WTC11 (cell line): Measurements from ENCODE around the gene VSIG10. TPM values are rescaled to one million over a fixed set of nuclear protein-coding genes. Genes with fewer than 3 reads are reported as not detected.

Experiments
- ATAC-seq: fragments of 200-7000 bp; cut with Tn5 transposase; 2 replicates; pipeline ENCODE4 v1.10.0; 2021; ENCODE audit warnings: mild to moderate bottlenecking, moderate library complexity
- CTCF ChIA-PET: fragments of 300-600 bp; sonication (Branson Sonifier 250); formaldehyde crosslinking; loops from one replicate; lab custom pipeline; 2021; ENCODE audit warnings: antibody characterized with exemption; lab: Charles Lee
- POLR2A ChIA-PET: fragments of 350-600 bp; sonication (Branson Sonifier 250); formaldehyde crosslinking; loops from one replicate; lab custom pipeline; 2021; ENCODE audit warnings: antibody characterized with exemption; lab: Charles Lee
- DNase-seq: peaks from one replicate; pipeline ENCODE4 v3.0.0; 2021; ENCODE audit warnings: low spot score
- H3K27ac Mint-ChIP-seq: 2 replicates; pipeline ENCODE4 v1.8.0; 2021; ENCODE audit warnings: mixed read lengths
- H3K27me3 Mint-ChIP-seq: 2 replicates; pipeline ENCODE4 v1.8.0; 2021; ENCODE audit warnings: low read depth, mild to moderate bottlenecking, moderate library complexity, mixed read lengths
- H3K36me3 Mint-ChIP-seq: 2 replicates; pipeline ENCODE4 v1.8.0; 2021; ENCODE audit warnings: mixed read lengths
- H3K4me1 Mint-ChIP-seq: 2 replicates; pipeline ENCODE4 v1.8.0; 2022; ENCODE audit warnings: mixed read lengths
- H3K4me3 Mint-ChIP-seq: 2 replicates; pipeline ENCODE4 v1.8.0; 2021; ENCODE audit warnings: mild to moderate bottlenecking, moderate library complexity, mixed read lengths
- H3K9me3 Mint-ChIP-seq: 2 replicates; pipeline ENCODE4 v1.8.0; 2021; ENCODE audit warnings: mixed read lengths
- CREB1 ChIP-seq: sonication (generic); formaldehyde crosslinking; IDR thresholded peaks from 2 replicates; pipeline ENCODE4 v1.8.0; 2023; ENCODE audit warnings: mild to moderate bottlenecking, missing genetic modification reagents
- E2F1 ChIP-seq: sonication (generic); formaldehyde crosslinking; IDR thresholded peaks from 2 replicates; pipeline ENCODE4 v1.8.0; 2022; ENCODE audit warnings: mild to moderate bottlenecking, missing genetic modification reagents
- ETV6 ChIP-seq: sonication (generic); formaldehyde crosslinking; IDR thresholded peaks from 2 replicates; pipeline ENCODE4 v1.8.1; 2022; ENCODE audit warnings: mild to moderate bottlenecking, missing genetic modification reagents
- MLX ChIP-seq: sonication (generic); formaldehyde crosslinking; IDR thresholded peaks from 2 replicates; pipeline ENCODE4 v1.8.1; 2023; ENCODE audit warnings: mild to moderate bottlenecking, missing genetic modification reagents, moderate library complexity
- MXD4 ChIP-seq: fragments of 250-450 bp; sonication (Bioruptor Pico); IDR thresholded peaks from 2 replicates; pipeline ENCODE4 v1.8.0; 2021; ENCODE audit warnings: mild to moderate bottlenecking, moderate library complexity, borderline replicate concordance
- NFATC4 ChIP-seq: fragments of 250-450 bp; sonication (Bioruptor Pico); IDR thresholded peaks from 2 replicates; pipeline ENCODE4 v1.9.0; 2021; ENCODE audit warnings: mild to moderate bottlenecking
- NFE2L1 ChIP-seq: sonication (generic); formaldehyde crosslinking; IDR thresholded peaks from 2 replicates; pipeline ENCODE4 v1.8.1; 2023; ENCODE audit warnings: missing genetic modification reagents
- NR3C1 ChIP-seq: sonication (generic); formaldehyde crosslinking; conservative IDR thresholded peaks from 2 replicates; pipeline ENCODE4 v1.8.1; 2023; ENCODE audit warnings: low read depth, mild to moderate bottlenecking, missing genetic modification reagents
- PRDM15 ChIP-seq: sonication (generic); formaldehyde crosslinking; IDR thresholded peaks from 2 replicates; pipeline ENCODE4 v1.8.0; 2022; ENCODE audit warnings: missing genetic modification reagents
- TEAD1 ChIP-seq: sonication (generic); formaldehyde crosslinking; IDR thresholded peaks from 2 replicates; pipeline ENCODE4 v1.8.0; 2022; ENCODE audit warnings: mild to moderate bottlenecking, missing genetic modification reagents
- TEAD4 ChIP-seq: sonication (generic); formaldehyde crosslinking; IDR thresholded peaks from 2 replicates; pipeline ENCODE4 v1.8.0; 2022; ENCODE audit warnings: mild to moderate bottlenecking, missing genetic modification reagents
- USF1 ChIP-seq: sonication (generic); formaldehyde crosslinking; IDR thresholded peaks from 2 replicates; pipeline ENCODE4 v1.8.0; 2022; ENCODE audit warnings: mild to moderate bottlenecking, missing genetic modification reagents
- ZNF317 ChIP-seq: sonication (generic); formaldehyde crosslinking; IDR thresholded peaks from 2 replicates; pipeline ENCODE4 v1.8.1; 2023; ENCODE audit warnings: low read depth, mild to moderate bottlenecking, moderate library complexity, missing genetic modification reagents, borderline replicate concordance
- ZNF425 ChIP-seq: fragments of 250-450 bp; sonication (Bioruptor Pico); conservative IDR thresholded peaks from 2 replicates; pipeline ENCODE4 v1.9.0; 2021; ENCODE audit warnings: mild to moderate bottlenecking
- ZNF532 ChIP-seq: fragments of 250-450 bp; sonication (Bioruptor Pico); IDR thresholded peaks from 2 replicates; pipeline ENCODE4 v1.9.0; 2021; ENCODE audit warnings: mild to moderate bottlenecking, borderline replicate concordance
- total RNA-seq: library from RNA; stranded (reverse); gene quantifications from 3 replicates; pipeline ENCODE4 v1.2.3, GENCODE V29; 2021

VSIG10 gene
- total RNA-seq, 1 experiment from 2014 or later = 82.5 TPM

GRCh38 chr12:118036672-118037411 is 67.0 kb downstream of the VSIG10 start (continued):
- TF ChIP-seq E2F1 (CRISPR knock-in tag) (no peak), NFATC4 (CRISPR knock-in tag) (no peak), ZNF532 (CRISPR knock-in tag) (no peak), MXD4 (CRISPR knock-in tag) (no peak), NR3C1 (CRISPR knock-in tag) (no peak)

- Mint-ChIP-seq H3K9me3 (no peaks in the 10 kb centered on the region), H3K36me3 (peaks cover 77% of the 10 kb centered on the region)
- no peak for TF ChIP-seq ZNF425 (CRISPR knock-in tag)
- TF ChIP-seq, all 79 proteins: peak for 0
- H3K4me1 Mint-ChIP-seq = no peaks in the 10 kb centered on the region; the same call in 1 of the 2 replicates
- H3K4me3 Mint-ChIP-seq = no peak overlapping the region
- no peaks in the 10 kb centered on the region for H3K27me3 Mint-ChIP-seq
- POLR2A ChIA-PET = interaction anchor here (0.5 to 0.6 kb wide), 2 partner anchors 159 to 1939 kb away, joined by 3 to 5 read pairs; no protein-coding TSS in a partner anchor
- H3K27ac Mint-ChIP-seq = peak overlapping the region; percentile 60
- DNase-seq (no peak), ATAC-seq (peak; percentile 34; the same call in 1 of the 2 replicates)
- CTCF ChIA-PET = interaction anchor here (0.7 to 2.7 kb wide), 11 partner anchors 9 to 185 kb away, joined by 3 to 32 read pairs (median 3); no protein-coding TSS in a partner anchor
Observed at GRCh38 chr12:118035190-118036041, 68.4 kb downstream of the VSIG10 start.

GRCh38 chr12:118034429-118035189 is 69.2 kb downstream of the VSIG10 start:
- Mint-ChIP-seq H3K4me1 (no peaks in the 10 kb centered on the region; the same call in 1 of the 2 replicates), H3K4me3 (no peak overlapping the region), H3K9me3 (no peaks in the 10 kb centered on the region), H3K27me3 (no peaks in the 10 kb centered on the region), H3K27ac (peak overlapping the region; percentile 39; the same call in 1 of the 2 replicates), H3K36me3 (peaks cover 80% of the 10 kb centered on the region)
- ChIA-PET POLR2A (interaction anchor here (0.5 kb wide), 1 partner anchor 160 kb away, joined by 5 read pairs; no protein-coding TSS in a partner anchor), CTCF (interaction anchor here (0.6 to 2.7 kb wide), 13 partner anchors 10 to 688 kb away, joined by 3 to 32 read pairs (median 3); no protein-coding TSS in a partner anchor)
- ATAC-seq = peak; percentile 76
- DNase-seq = peak; percentile 18
- TF ChIP-seq USF1 (CRISPR knock-in tag) (no peak), ETV6 (CRISPR knock-in tag) (no peak), MLX (CRISPR knock-in tag) (no peak), PRDM15 (CRISPR knock-in tag) (no peak), CREB1 (CRISPR knock-in tag) (no peak), TEAD1 (CRISPR knock-in tag) (peak; percentile 90), NFE2L1 (CRISPR knock-in tag) (no peak), ZNF317 (no peak), TEAD4 (0 out of 2 replicates have a peak, but pooled peaks have one; percentile 36)
